Panc1 (cell line): Measurements from ENCODE around the gene UBE2D4. TPM values are rescaled to one million over a fixed set of nuclear protein-coding genes. Genes with fewer than 3 reads are reported as not detected.

Experiments
- ATAC-seq: fragments of 200-7000 bp; cut with Tn5 transposase; 2 replicates; pipeline ENCODE4 v1.9.1; 2020; ENCODE audit warnings: mild to moderate bottlenecking, moderate library complexity
- BruUV-seq: library from RNA; stranded (reverse); fragments of 400-500 nt; replicated peaks from 2 replicates; lab custom pipeline; 2021; lab: Mats Ljungman, UMichigan
- CTCF ChIA-PET: fragments of 300-600 bp; sonication (Branson Sonifier 250); formaldehyde crosslinking; loops from one replicate; lab custom pipeline; 2022; ENCODE audit warnings: antibody characterized with exemption; lab: Charles Lee
- POLR2A ChIA-PET: fragments of 300-600 bp; sonication (Branson Sonifier 250); formaldehyde crosslinking; loops from one replicate; lab custom pipeline; 2022; ENCODE audit warnings: antibody characterized with exemption; lab: Charles Lee
- DNase-seq: peaks from one replicate; pipeline ENCODE4 v3.0.0-alpha.2; 2010; ENCODE audit warnings: low read depth, low spot score
- H3K27ac ChIP-seq: 2 replicates; pipeline ENCODE4 v1.5.1; 2011; ENCODE audit warnings: mild to moderate bottlenecking, low read length, inconsistent platforms
- H3K27me3 ChIP-seq: fragments of 200-500 bp; sonication (Bioruptor generic); 2 replicates; pipeline ENCODE4 v1.6.0; 2014; ENCODE audit warnings: low read length, inconsistent platforms; ENCODE audit not compliant: control insufficient read depth, insufficient read depth
- H3K36me3 ChIP-seq: fragments of 200-500 bp; sonication (Bioruptor generic); 2 replicates; pipeline ENCODE4 v1.5.1; 2014; ENCODE audit warnings: inconsistent platforms, mild to moderate bottlenecking, low read length, moderate library complexity; ENCODE audit not compliant: control insufficient read depth, insufficient read depth
- H3K4me1 ChIP-seq: 2 replicates; pipeline ENCODE4 v1.5.1; 2011; ENCODE audit warnings: inconsistent platforms, mild to moderate bottlenecking, low read length, moderate library complexity; ENCODE audit not compliant: control insufficient read depth, insufficient read depth
- H3K4me3 ChIP-seq, 2 experiments: 2 replicates each; pipeline ENCODE4 v1.5.1; 2011 to 2012; ENCODE audit warnings: low read depth in 2 of 2, low read length in 2 of 2, mild to moderate bottlenecking in 2 of 2, inconsistent platforms in 1 of 2, moderate library complexity in 1 of 2
- H3K9me3 ChIP-seq: fragments of 200-500 bp; sonication (Bioruptor generic); 2 replicates; pipeline ENCODE4 v1.5.1; 2014; ENCODE audit warnings: low read depth, mild to moderate bottlenecking, inconsistent platforms, low read length, moderate library complexity; ENCODE audit not compliant: control insufficient read depth, insufficient read depth
- CTCF ChIP-seq: fragments of 450-650 bp; IDR thresholded peaks from 2 replicates; pipeline ENCODE4 v1.5.1; 2017; ENCODE audit warnings: mild to moderate bottlenecking
- POLR2AphosphoS5 ChIP-seq: IDR thresholded peaks from 2 replicates; pipeline ENCODE4 v1.6.1; 2012; ENCODE audit warnings: mild to moderate bottlenecking, low read depth, low read length, moderate library complexity
- REST ChIP-seq, 2 experiments: IDR thresholded peaks; 2 replicates each; pipeline ENCODE4 v1.6.1; 2011 to 2012; ENCODE audit warnings: low read depth in 2 of 2, control low read depth in 1 of 2, low read length in 1 of 2, mild to moderate bottlenecking in 1 of 2, moderate library complexity in 1 of 2; ENCODE audit not compliant: insufficient read depth in 1 of 2
- SIN3A ChIP-seq: IDR thresholded peaks from 2 replicates; pipeline ENCODE4 v1.6.1; 2012; ENCODE audit warnings: low read depth, mild to moderate bottlenecking, low read length, moderate library complexity, borderline replicate concordance; ENCODE audit not compliant: insufficient read depth
- TCF7L2 ChIP-seq: IDR thresholded peaks from 2 replicates; pipeline ENCODE4 v1.6.1; 2011; ENCODE audit warnings: mild to moderate bottlenecking, low read depth, low read length, inconsistent platforms
- in situ Hi-C: cut with HindIII; loops from 2 replicates; pipeline ENCODE4 v1.10.0; 2016; ENCODE audit warnings: low sequenced_read_pairs, low pct_unique_long_range_greater_than_20kb
- intact Hi-C: fragments of 100-400 bp; cut with micrococcal nuclease; formaldehyde crosslinking; loops from one replicate; pipeline ENCODE4 v1.10.0; 2022; ENCODE audit not compliant: unreplicated experiment
- total RNA-seq: library from RNA; stranded (reverse); gene quantifications from one replicate; pipeline ENCODE4 v1.2.1, GENCODE V29; 2021; ENCODE audit not compliant: unreplicated experiment

UBE2D4 gene
- total RNA-seq, 1 experiment from 2014 or later = 35.9 TPM

DNA sequence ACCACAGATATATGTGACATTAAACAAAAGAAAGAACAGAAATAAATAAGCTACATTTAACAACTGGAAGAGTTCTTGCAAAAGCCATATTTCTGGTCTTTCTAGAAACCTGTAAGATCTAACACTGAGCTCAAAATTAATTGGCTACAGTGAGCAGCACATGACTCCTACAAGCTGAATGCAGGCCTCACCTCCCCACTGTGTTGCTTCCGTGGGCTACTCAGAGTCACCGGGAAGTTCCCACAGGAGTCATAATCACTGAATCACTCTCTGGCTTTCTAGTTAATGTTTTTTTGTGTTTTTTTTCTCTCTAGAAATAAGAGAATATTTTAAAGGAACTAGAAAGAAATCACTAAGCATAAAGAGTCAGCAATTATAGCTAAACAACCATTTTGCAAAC is 46.8 kb upstream of the UBE2D4 start:
- CTCF ChIA-PET = no interaction called here
- TF ChIP-seq SIN3A (no peak), POLR2AphosphoS5 (no peak), REST (IDR thresholded peaks at IDR 0.05; ENCODE audit: insufficient read depth in 1 of 2, low read depth in 2 of 2, low read length in 1 of 2) (no peak), CTCF (no peak), TCF7L2 (no peak)
- no peak overlapping the region for H3K4me3 ChIP-seq
- H3K4me1 ChIP-seq = no peaks in the 10 kb centered on the region; the same call in 1 of the 2 replicates
- no peak overlapping the region for H3K27ac ChIP-seq
- no TSS peak for BruUV-seq
- no peaks in the 10 kb centered on the region for H3K27me3 ChIP-seq
- in situ Hi-C loops = no loop called here
- no peaks in the 10 kb centered on the region for H3K9me3 ChIP-seq
- POLR2A ChIA-PET = no interaction called here
- intact Hi-C loops = no loop called here
- peaks cover 3% of the 10 kb centered on the region; the same call in 1 of the 2 replicates for H3K36me3 ChIP-seq
- DNase-seq = no peak
- no peak for ATAC-seq

- no peaks in the 10 kb centered on the region for H3K27me3 ChIP-seq
- no peak for TF ChIP-seq POLR2AphosphoS5
- no peak for TF ChIP-seq REST (IDR thresholded peaks at IDR 0.05; ENCODE audit: insufficient read depth in 1 of 2, low read depth in 2 of 2, low read length in 1 of 2)
- no peak for TF ChIP-seq SIN3A
- no peak for TF ChIP-seq TCF7L2
- no peaks in the 10 kb centered on the region for H3K9me3 ChIP-seq
- H3K4me1 ChIP-seq = no peaks in the 10 kb centered on the region; the same call in 1 of the 2 replicates
- intact Hi-C loops = no loop called here
- POLR2A ChIA-PET = no interaction called here
- H3K4me3 ChIP-seq = no peak overlapping the region
- no peak for ATAC-seq
- no peak overlapping the region for H3K27ac ChIP-seq
- peaks cover 3% of the 10 kb centered on the region; the same call in 1 of the 2 replicates for H3K36me3 ChIP-seq
- no TSS peak for BruUV-seq
- no peak for DNase-seq
- in situ Hi-C loops = no loop called here
- CTCF ChIA-PET = no interaction called here
Observed at GRCh38 chr7:43880596-43880995, 45.6 kb upstream of the UBE2D4 start.
